Measurements from ENCODE around the gene WBP2NL.

DNA sequence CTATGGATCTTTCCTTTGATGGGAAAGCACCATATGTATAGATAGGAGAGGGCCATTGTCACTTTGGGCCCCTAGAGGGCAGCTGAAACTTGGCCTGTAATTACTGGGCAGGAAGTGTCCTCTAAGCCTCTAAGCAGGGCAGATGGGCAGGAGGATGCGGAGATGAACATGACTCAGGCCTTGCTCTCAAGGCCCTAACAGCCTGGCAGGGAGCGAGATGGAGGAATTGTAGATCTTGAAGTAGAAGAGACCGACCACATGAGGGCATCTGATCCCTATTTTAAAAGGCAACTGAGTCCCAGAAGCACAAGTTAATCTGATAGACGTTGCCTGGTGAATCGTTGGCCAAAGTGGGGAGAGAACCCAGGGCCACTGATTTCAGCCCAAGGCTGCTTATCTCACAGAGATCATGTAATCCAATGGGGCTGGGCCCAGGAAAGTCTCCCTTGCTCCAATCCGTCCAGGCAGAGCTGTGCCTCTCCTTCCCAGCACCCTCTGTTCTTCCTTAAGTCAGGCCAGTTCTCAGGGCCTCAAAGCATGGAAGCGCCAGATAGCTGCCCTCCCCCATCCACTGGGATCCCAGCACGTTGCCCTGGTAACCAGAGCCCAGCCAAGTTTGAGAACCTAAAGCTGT is 31.9 kb upstream of the WBP2NL start:
- TF ChIP-seq POLR2A (IDR thresholded peaks at IDR 0.05), result no peak
- TF ChIP-seq, protein P1, sequence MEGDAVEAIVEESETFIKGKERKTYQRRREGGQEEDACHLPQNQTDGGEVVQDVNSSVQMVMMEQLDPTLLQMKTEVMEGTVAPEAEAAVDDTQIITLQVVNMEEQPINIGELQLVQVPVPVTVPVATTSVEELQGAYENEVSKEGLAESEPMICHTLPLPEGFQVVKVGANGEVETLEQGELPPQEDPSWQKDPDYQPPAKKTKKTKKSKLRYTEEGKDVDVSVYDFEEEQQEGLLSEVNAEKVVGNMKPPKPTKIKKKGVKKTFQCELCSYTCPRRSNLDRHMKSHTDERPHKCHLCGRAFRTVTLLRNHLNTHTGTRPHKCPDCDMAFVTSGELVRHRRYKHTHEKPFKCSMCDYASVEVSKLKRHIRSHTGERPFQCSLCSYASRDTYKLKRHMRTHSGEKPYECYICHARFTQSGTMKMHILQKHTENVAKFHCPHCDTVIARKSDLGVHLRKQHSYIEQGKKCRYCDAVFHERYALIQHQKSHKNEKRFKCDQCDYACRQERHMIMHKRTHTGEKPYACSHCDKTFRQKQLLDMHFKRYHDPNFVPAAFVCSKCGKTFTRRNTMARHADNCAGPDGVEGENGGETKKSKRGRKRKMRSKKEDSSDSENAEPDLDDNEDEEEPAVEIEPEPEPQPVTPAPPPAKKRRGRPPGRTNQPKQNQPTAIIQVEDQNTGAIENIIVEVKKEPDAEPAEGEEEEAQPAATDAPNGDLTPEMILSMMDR (IDR thresholded peaks at IDR 0.05), result peak in 1 of 4 experiments; percentile 15
